HL-60 (cell line): ENCODE results near the gene CTAG2.
"Not testable (repeated sequence)": the region's sequence is repeated elsewhere in the genome, so short reads cannot be mapped to it uniquely, and the experiment has no call there.

ENCODE experiments used
- CTCF ChIP-seq: IDR thresholded peaks from one replicate; pipeline ENCODE4 v1.5.1; 2011; ENCODE audit warnings: low read length, control low read depth, inconsistent platforms; ENCODE audit not compliant: insufficient read depth
- POLR2AphosphoS5 ChIP-seq: IDR thresholded peaks from 2 replicates; pipeline ENCODE4 v1.6.1; 2012; ENCODE audit warnings: low read depth
- REST ChIP-seq: IDR thresholded peaks from 2 replicates; pipeline ENCODE4 v1.6.1; 2012; ENCODE audit warnings: low read depth; ENCODE audit not compliant: insufficient replicate concordance
- SPI1 ChIP-seq: IDR thresholded peaks from 2 replicates; pipeline ENCODE4 v1.6.1; 2012; ENCODE audit warnings: low read depth, mild to moderate bottlenecking, borderline replicate concordance

GRCh38 chrX:154628960-154629359 lies 24.4 kb downstream of the CTAG2 start:
- TF ChIP-seq CTCF, REST, POLR2AphosphoS5, SPI1: not testable (repeated sequence)
